Measurements from ENCODE around the gene MRPL27.
A peak's percentile ranks its signal among the peaks of the same experiment; 100 is the strongest.

Gene MRPL27

DNA sequence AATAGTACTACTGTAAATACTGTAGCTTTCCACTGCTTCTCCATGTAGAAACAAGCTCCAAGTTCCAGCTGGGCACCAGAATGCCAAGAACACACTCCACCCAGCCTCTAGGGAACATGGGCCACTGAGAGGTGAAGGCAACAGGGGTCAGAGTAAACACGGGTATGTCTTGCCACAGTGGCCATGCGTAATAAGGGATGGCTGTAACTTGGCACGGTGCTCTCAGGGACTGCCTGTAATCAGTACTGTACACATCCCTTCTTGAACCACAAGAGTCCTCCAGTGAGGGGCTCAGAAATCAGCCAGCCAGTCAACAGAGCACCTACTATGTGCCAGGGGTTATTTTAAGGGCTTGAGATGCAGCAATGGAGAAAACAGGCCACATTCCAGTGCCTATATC, 13.5 kb upstream of the MRPL27 start:
- no peak for DNase-seq (ENCODE audit: low read depth, low spot score)

DNA sequence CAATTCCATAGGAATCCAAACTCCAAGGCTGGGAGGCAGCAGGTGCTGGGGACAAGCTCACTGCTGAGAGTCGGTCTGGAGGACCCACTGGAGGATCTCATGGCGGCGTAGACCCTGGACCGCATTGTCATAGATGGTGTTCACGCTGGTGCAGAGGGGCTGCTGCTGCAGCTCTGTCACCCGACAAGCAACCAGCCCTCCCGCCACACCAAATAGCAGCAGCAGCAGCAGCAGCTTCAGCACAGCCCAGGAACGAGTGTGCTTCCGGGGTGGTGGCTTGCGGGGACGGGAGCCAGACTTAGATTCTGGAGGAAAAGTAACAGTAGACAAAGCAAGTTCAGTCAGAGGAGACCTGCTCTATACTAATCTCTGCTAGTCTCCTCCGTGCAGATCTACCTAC, 9.9 kb upstream of the MRPL27 start:
- DNase-seq (ENCODE audit: low read depth, low spot score) = no peak

DNA sequence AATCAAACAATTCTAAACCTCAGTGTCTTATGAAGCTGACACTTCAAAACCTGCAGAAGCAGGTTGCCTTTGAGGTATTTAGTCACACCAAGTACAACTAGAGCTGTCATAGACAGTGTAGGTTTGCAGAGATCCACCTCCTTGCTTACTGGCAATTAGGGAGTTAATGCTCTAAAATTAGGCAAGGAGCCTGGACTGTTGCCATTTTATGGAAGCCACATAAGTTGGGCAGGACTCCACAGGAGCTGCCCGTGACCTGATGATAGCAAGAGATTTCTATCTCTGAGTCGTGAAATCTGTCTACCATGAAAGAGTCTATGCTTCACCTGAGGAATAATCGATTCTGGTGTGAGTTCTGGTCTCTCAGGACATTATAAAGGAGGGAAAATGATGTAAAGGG, 8.9 kb upstream of the MRPL27 start:
- no peak for DNase-seq (ENCODE audit: low read depth, low spot score)

DNA sequence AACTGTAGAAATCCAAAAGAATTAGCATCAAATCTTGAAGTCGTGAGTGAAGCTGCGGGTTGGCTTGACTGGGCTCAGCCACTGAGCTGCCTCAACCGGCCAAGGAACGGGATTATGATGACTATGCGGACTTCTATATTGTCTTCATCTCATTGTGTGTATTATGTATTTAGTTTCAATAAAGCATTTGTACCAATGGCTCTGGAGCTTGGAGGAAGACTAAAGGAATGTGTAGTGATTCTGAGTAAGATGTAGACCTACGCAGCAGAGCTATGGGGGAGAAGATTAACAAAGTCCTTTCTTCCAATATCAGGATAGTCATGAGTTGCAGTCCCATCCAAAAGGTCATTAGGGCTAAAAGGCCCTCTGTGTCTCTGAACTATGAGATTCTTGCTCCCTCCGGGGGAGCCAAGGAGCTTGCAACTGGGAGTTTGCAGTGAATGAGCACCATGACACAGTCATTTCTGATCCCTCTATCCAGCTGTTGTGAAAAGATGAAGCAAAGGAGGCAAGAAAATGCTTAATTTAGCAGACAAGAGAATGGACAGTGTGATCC, 8.4 kb upstream of the MRPL27 start:
- DNase-seq (ENCODE audit: low read depth, low spot score) = no peak

DNA sequence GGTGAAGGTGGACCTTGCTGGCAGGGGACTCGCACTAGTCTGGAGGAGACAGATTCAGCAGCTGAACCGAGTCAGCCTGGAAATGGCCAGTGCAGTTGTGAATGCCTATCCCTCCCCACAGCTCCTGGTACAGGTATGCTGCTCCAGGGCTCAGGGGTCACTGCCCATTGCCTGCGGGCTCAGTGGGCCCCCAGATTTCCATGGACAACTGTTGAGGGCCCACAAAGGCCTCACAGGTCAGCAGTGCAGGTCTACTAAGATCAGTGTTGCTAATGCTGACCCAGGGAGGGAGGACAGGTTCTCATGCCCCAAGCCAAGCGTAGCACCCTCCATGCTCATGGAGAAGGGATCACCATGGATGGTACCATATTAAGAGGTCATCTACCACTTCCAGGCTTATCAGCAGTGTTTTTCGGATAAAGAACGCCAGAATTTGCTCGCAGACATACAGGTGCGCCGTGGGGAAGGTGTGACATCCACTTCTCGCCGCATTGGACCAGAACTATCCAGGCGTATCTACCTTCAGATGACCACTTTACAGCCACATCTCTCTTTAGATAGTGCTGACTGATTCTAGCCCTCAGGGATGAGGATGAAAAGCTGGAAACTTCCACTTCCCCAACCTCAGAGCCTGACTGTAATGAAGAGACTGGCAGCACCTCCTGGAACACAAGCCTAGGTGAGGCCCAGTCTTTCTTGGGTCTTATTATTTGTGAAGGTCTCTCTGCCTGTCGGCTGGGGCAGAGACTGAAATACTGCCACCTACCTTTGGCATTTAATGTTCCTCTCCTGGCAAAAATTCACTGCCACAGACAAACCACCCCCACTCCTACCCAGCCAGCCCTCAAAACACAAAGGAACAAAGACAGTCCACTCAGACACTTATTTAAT, 7.6 kb upstream of the MRPL27 start:
- no peak for DNase-seq (ENCODE audit: low read depth, low spot score)

DNA sequence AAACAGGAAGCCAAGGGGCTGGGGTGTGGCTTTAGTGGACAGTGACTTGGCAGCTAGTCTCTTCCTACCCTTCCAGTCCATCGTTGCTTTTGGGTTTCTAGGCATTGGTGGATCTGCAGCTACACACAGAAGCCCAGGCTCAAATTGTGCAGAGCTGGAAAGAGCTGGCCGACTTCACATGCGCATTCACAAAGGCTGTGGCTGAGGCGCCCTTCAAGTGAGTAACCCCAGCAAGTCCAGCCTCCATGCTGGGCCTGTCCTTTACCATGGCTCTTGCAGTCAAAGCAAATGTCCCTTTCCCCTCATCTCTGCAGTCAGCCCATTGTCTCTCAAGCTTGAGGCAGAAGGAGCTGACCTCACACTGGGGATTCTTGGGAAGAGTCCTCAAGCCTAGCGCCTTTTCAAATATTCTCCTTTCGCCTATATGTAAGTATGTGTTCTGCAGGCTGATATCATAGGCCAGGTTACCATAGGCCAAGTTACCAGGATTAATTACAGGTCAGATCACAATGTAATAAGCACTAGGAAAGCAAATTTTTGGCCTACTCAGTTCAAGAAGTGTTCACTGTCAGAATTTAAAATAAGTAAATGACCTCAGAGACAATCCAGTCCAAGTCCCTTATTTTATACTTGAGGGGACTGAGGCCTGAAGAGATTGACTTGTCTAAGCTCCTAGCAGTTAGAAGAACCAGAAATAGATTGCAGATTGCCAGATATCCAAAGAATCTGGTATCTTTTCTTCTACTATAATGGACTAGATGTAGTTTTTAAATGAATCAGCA, 6.6 kb upstream of the MRPL27 start:
- no peak for DNase-seq (ENCODE audit: low read depth, low spot score)

DNA sequence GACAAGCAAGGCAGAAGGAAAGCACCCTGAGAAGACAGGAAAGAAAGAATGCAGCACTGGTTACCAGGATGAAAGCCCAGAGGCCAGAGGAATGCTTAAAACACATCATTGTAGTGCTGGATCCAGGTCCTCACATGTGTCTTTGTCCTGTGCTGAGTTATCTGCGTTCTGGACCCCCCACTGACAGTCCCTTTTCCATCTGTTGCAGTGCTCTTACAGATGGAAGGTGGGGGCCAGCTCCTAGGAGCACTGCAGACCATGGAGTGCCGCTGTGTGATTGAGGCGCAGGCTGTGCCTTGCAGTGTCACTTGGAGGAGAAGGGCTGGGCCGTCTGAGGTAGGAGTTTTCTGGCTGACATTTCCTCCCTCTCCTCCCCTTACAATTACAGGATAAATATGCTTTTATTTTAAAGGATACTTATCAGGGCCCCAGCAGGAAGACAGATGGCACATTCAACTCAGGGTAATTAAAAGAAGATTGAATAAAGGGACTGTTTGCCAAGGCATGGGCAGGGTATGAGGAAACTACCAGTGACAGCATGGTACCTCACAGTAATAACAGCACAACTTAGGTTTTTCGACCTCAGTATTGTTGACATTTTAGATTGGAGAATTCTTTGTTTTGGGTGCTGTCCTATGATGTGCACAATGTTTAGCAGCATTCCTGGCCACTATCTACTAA, 3.0 kb upstream of the MRPL27 start:
- DNase-seq (ENCODE audit: low read depth, low spot score) = no peak

DNA sequence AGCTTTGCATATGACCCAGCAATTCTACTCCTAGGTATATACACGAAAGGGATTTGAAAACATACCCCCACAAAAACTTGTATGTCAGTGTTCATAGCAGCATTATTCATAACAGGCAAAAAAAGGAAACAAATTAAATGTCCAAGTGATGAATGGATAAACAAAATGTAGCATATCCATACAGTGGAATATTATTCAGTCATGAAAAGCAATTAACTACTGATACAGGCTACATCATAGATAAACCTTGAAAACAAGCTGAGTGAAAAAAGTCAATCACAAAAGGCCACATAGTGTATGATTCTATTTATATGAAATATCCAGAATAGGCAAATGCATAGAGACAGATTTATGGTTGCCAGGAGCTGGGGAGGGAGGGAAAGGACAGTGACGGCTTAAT, 721 bp upstream of the MRPL27 start:
- no peak for DNase-seq (ENCODE audit: low read depth, low spot score)

DNA sequence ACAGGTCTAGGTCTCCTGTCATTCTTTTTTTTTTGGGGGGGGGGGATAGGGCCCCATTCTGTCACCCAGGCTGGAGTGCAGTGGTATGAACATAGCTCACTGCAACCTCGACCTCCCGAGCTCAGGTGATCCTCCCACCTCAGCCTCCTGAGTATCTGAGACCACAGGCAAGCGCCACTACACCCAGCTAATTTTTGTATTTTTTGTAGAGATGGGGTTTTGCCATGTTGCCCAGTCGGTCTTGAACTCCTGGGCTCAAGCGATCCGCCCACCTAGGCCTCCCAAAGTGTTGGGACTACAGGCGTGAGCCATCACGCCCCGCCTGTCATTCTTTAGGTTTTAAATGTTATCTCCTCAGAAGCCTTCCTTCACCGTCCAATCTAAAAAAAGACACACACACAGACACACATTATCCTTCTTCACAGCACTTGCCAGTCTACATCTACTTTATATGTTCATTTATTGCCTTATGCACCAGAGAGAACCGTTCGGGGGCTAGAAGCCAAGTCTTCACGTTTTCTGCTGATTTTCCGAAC, 694 bp downstream of the MRPL27 start:
- DNase-seq (ENCODE audit: low read depth, low spot score) = no peak

DNA sequence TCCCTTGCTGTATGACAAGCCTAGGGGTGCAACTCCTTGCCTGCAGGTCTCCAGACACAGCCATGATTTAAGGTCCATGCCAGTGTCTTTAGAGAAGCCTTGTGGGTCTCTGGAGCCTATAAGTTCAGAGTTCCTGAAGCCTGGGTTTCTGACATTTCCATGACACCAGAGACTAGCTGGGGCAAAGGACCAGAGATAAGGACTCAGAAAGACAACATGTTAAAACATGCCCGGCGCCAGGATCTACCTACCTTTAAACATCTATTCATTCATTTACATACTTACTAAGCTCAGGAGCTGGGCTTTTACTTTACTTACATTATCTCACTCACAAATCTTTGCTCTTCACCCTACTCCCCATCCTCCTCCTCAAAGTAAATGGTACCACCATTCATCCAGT, 1.5 kb downstream of the MRPL27 start:
- DNase-seq (ENCODE audit: low read depth, low spot score) = no peak

DNA sequence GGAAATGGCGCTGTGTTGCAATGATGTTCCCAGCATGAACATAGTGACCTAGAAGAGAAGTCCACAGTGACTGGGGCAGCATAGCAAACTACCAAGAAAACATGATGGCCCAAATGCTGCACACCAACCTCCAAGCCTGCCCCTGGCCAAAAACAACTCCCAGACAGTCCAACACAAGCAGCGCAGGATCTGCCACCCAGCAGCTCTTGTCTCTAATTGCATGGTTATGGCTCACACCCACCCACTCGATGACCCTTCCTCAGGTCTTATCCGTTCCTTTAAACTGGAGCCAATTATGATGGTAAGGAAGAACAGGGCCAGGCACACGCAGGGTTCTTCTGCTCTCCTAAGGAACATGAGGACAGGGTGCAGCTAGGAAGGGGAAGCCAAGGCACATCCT, 2.9 kb downstream of the MRPL27 start:
- DNase-seq (ENCODE audit: low read depth, low spot score) = no peak

DNA sequence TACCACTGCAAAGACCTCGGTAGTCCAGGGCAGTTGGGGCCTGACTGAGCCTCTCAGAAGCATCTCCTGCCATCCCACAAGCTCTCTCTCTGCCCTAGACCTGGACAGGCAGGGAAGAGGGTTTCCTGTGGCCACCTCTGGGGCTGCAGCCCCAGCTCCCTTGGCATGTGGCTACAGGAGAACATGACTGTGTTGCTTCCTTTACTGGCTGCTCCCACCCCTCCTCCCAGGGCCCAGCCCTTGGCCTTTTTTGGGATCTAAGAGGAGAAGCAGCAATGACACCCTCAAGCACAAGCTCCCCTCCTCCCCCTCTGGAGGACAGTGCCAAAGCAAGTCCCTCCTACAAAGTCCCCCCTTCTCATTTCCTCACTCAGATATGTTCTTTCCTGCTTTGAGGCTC, 5.6 kb downstream of the MRPL27 start:
- no peak for DNase-seq (ENCODE audit: low read depth, low spot score)

DNA sequence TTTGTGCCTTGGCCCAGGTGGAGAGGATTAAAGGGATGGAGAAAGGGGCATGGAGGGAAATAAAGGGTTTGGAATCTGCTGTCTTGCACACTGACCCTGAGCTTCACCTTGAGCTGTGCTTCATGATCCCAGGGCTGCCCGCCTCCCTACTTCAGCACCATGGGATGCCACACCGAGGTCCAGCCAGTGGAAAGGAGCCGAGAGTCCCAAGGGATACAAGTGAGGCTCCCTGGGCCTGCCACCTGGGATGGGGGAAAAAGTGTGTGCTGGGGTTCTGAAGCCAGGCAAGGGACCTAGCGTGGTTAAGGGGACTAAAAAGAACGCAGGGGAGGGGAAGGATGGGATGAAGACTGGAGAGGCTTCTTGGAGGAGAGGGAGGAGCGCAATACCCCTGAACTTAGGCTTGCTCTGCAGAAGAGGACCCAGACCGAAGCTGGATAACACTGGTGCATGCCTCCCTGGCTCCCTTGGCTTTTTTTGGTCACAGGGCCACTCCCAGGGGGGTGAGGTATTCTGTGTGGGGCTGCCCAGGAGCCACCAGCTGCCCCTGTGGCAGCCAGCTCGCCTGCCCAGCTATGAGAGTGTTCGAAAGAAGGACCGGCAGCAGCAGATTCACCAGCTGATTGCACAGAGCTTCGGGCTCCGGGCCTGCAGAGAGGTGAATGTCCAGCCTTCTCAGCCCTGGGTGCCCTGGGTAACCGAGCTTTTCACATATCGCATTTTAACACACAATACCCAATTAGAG, 7.2 kb downstream of the MRPL27 start:
- DNase-seq (ENCODE audit: low read depth, low spot score) = no peak

DNA sequence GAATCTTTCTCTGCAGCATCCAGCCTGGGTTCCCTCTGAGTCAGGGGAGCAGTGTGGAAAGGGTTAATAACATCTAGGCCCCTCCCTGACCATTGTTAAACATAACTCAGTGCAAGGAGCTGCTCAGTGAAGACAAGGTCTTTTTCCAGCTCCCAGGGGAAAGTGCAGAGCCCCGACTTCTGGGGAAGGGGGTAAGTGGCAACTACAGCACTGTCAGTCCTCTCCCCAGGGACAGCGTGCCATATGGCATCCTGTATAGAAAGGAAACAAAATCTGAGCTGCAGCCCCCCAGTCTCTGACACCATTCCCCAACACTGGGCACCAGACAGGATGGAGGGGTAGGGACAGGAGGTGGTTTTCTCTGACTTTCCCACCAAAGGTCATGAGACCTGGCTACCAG, 7.8 kb downstream of the MRPL27 start:
- DNase-seq (ENCODE audit: low read depth, low spot score) = no peak

DNA sequence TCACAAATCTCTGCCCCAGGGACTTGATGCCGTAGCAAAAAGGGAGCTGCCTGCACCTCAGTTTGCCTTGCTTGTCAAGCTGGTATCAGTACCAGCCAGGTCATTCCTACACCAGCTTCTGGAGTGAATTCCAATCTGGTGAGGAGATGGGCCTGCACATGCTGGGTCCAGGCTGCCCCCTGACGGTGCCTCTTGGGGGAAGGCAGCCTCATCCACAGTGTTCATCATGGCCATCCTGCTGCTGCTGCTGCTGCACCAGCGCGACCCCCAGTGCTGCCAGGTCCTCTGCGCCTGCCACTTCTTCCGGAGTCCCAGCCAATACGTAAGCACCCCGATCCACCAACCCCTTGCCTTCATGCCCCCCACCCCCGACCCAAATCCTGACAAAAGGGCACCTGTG, 8.3 kb downstream of the MRPL27 start:
- no peak for DNase-seq (ENCODE audit: low read depth, low spot score)

DNA sequence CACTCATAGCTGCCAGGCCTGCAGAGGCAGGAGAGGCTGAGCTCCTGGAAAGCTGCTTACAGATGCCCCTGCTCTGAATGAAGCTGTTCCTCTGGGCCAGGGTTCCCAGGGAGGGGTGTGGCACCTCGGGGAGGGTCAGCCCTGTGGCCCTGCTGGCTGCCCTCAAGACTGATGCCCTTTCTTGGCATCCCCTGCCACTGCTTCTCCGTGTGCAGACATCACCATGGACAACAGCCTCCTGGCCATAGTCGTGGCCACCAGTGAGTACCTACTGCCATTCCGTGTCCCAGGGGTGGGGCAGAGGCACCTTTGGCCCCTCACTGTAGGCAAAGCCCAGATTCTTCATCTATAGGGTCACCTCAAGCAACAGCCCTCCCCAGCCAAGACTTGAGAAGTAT, 8.9 kb downstream of the MRPL27 start:
- no peak for DNase-seq (ENCODE audit: low read depth, low spot score)

DNA sequence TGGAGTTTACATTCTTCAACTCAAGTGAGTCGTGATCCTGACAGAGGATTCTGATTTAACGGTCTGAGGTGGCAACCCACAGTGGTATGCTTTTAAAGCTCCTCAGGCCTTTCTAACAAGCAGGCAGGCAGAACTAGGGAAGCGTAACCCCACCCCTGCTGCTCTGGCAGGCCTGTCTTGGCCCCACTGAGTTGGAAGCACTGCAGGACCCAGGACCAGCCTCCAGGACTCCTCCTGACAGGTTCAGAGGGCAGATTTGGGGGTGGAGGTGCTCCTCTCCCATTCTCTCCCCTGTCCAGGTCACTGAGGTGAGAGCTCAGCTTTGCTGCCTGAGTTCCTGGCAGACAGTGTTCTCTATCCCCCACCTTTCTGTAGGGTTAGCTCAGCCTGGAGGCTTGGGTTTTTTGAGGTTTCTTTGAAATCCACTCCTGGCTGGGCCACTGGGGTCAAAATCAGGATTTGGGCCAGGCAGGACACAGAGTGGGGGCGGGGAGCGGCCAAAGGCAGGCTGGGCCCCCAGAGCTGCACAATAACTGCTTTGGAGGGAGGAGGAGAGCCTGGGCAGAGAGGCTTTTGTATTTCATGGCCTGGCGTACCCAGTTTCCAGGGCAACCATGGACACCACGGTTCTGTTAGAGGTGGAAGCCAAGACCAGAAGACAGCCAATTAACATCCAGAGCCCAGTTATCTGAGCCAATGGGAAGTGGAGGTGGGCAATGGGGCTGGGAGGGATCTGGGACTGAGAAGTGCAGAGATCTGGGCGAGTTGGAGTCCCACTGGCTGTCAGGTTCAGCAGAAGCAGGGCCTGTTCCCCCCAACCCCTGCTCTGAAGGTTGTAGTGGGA, 9.5 kb downstream of the MRPL27 start:
- DNase-seq (ENCODE audit: low read depth, low spot score) = no peak

DNA sequence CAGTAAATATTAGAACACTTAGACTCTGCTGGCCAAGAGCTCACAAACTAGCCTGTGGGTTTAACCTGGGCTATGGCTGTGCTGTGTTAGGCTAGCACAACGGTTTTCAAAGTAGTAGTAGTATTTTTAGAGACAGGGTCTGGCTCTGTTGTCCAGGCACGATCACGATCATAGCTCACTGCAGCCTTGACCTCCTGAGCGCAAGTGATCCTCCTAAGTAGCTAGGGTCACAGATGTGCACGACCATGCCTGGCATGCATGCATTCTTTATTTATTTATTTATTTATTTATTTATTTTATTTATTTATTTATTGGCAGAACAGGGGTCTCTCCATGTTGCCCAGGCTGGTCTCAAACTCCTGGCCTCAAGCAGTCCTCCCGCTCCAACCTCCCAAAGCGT, 10.3 kb downstream of the MRPL27 start:
- no peak for DNase-seq (ENCODE audit: low read depth, low spot score)

DNA sequence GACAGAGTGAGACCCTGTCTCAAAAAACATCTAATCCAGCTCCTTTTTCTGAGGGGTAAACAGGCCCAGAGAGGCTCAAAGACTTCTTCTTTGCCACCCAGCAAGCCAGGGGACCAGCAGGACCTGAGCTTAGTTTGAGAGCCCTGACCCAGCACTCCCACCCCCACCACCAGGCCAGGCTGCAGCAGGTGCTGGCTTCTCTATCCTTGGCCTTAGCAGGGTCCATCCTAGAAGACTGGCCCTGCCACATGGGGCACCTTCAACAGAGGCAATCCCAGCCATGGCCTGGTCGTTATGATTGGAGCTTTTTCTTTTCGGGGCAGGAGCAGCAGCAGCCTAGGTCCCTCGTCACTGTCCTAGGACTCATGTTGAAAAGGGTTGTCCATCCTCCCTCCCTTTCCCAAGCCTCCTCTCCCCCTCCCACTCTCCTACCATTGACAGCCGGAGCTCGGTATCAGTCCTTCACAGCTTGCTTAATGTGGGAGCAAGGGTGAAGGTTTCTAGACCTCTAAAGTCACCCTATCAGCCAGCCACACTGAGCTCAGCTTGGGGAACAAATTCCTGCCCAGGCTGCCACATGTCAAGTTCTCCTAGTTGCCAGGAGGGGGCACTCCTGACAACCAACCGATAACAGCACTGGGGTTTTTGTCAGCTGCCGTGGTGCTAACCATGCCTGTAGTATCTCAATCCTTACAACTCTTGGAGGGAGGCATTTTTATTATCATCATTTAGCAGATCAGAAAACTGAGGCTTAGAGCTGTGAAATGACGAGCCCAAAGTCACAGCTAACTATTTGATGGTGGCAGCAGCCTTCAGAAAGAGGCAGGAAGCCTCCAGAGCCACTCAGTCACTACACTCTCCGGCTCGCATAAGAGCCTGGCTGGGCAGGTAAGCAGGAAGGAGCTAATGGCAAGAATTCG, 11.2 kb downstream of the MRPL27 start:
- DNase-seq (ENCODE audit: low read depth, low spot score) = peak; percentile 32
